HL-60/S4 treated with retinoic acid at 250 ng/mL for 4 days and 3 days (cell line): Measurements from ENCODE around the gene UBIAD1.

Source experiments
- in situ Hi-C: fragments of 300-500 bp; cut with MboI; formaldehyde crosslinking; loops from 2 replicates; pipeline ENCODE4 v1.7.0; 2022; ENCODE audit warnings: low sequenced_read_pairs

The UBIAD1 gene

GRCh38 chr1:11308699-11309224, 35.8 kb downstream of the UBIAD1 start:
- in situ Hi-C loops: no loop called here

DNA sequence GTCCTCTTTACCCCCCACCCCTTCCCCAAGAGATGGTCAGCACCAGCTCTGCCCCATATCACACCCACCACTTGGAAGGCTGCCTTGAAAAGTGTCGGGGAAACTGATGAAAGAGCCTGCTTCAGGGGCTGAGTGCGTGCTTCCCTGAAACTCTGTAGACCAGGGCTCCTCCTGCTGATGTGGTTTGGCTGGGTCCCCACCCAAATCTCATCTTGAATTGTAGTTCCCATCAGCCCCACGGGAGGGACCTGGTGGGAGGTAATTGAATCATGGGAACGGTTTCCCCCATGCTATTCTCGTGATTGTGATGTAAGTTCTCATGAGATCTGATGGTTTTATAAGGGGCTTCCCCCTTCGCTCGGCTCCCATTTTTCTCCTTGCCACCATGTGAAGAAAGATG, 36.4 kb downstream of the UBIAD1 start:
- in situ Hi-C loops: no loop called here

DNA sequence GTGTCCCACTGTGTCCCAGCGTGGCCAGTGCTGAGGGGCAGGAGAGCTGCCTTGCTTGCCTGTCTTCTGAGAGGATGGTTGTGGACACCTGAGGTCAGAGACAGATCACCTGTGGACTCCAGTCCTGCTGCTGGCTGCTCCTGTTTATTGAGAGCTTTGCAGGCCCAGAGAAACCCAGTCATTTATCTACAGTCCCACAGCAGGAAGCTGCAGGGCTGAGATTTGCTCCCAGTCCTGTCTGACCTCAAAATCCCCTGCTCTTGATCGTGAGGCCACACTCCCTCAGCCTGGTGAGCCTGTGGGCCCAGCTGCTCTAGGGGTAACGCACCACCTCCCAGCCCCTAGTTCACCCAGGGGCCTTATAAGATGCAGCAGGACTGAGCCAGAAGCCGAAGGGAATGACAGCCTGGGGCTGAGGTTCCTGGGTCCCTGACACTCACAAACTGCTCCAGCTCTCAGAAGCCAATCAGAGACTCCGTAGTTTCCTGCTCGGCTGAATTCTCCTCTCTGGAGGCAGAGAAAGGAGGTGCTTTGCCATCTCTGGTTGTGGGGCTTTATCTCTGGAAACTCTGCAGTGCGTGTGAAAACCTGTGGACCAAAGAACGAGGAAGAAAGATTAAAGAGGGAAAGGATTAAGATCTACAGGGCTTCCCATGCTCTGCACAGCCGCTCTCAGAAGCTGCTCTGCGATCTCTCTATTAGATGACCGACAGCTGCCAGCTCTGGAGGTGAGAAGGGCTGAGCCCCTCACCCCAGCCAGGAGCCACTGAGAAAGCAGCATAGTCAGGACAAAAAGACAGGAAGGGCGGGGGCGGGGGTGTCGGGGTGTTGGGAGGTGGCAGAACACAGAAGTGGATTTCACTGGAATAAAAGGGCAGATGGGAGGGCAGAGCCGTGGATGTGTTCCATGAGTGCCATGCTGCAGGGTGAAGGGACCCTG, 39.1 kb downstream of the UBIAD1 start:
- in situ Hi-C loops: no loop called here

DNA sequence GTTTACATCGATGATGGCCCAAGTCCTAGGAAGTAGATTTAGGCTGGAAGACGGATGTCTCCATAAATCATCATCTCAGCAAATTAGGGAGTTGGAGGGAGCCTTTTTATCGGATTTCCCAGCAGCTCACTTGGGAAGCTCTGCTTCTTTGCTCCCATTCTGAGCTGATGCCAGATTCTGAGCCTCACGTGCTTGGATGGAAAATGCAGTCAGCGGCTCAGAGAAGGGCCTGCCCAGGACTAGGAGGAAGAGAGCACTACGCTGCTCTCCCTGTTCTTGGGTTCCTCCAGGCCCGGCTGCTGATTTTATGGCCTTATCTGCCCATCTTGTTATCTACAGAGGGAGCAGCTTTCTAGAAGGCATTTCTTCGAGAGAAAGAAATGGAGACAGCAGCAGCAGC, 42.0 kb downstream of the UBIAD1 start:
- in situ Hi-C loops: no loop called here

DNA sequence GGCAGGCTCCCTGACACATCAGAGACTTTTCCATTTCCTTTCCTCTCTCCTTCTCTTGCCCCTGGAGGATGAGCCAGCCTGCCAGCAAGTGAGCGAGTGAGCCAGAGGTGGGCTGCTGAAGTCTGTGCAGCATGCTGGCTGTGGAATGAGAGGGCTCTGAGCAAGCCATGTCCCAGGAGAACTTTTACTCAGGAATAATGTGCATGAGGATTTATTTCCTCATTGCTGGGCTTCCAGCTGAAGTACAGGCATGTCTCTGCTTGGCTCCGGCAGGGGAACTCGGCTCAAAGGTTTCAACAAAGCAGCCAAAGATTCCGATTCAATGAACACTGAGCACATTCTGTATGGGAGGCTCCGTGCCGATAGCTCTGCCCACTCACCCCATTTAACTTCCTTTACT, 43.7 kb downstream of the UBIAD1 start:
- in situ Hi-C loops: no loop called here

- in situ Hi-C loops: no loop called here
These were observed 46.0 kb downstream of the UBIAD1 start for GRCh38 chr1:11318982-11319381.

DNA sequence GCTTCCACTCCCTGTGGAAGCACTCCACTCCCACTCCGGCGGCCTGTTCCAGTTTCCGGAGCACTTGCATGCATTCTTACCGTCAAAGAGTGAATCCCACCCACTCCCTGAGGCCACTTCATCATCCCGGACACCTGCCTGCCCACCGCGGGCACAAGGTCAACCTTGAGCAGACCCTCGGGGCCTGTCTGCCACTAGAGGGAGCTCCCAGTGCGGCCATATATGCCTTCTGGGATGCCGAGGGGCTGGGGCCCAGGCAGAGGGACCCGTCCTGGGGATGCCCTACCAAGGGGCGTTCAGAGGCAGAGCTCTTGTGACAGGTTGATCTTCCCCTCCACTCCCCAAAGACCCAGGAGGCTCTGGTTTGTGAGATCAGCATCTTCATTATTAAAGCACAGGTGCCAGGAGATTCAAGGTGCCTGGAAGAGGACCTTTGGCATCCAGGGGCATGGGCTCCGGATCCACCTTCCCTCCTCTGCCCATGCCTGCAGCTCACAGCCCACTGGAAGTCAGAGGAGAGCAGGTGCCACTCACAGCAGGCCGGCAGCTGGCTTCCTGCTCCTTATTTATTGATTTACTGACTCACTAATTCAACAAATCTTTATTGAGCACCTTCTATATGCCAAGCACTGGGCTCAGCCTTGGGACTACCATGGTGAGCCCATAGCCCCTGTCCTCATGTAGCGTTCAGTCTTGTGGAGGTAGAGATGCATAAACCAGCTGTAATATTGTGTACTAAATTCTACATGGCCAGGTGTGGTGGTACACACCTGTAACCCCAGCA, 47.3 kb downstream of the UBIAD1 start:
- in situ Hi-C loops: no loop called here

DNA sequence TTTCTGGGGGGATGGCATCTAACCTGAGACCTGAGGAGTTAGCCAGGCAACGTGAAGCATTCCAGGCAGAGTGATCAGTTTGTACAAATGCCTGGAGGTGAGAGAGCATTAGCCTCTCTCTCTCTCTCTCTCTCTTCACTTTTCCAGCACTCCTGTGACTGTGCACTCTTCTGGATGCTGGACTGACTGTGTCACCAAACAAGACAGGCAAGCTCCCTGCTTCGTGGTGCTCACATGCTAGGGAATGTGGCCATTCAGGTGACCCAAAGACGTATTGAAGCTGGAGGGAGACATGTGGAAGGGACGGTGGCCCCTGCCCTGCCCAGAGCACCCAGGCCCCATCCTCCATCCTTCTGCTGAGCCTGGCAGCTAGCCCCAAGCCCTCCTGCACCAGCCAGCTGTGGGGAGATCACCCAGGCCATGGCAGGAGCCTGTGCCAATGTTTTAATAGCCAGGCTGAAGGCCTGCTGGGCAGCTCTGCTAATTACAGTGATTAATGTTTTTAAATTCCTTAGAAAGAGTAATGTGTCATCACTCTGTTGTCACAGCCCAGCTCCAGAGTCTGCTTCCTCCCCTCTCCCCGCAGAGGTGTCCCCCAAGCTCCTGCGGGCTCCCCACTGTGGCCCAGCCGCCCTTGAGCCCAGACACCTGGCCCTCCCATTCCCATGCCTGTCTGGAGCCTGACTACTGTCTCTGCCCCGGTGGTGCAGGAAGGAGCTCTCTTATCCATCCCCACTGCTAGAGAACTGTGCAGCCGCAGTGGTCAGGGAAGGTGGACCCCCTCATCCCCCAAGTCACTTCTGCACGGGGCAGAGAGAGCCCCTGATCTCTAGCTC, 48.9 kb downstream of the UBIAD1 start:
- in situ Hi-C loops: no loop called here

DNA sequence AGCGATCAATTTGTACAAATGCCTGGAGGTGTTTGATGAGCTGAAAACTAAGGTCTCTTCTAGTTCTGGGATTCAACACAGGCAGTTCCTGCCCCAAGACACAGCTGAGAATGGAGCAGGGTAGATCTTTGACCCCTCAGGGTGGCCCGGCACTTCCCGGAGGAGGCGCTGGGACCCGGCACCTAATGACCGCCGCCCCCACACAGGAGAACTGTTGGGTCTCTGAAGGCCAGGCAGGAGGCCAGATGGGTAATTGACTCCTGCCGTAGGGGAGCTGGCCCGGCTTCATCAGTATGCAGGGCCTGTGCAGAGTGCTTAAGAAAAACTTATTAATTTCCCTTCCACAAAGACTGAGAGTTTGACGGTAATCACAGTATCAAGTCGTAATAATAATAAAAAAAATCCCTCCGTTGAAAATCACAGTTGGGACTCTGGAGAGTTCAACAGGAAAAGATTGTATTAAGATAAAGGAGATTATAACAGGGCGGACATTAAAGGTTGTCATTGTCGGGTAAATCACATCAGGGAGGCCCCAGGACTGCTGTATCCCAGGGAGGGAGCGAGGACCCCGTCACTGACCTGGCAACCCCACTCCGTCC, 51.7 kb downstream of the UBIAD1 start:
- in situ Hi-C loops: no loop called here

DNA sequence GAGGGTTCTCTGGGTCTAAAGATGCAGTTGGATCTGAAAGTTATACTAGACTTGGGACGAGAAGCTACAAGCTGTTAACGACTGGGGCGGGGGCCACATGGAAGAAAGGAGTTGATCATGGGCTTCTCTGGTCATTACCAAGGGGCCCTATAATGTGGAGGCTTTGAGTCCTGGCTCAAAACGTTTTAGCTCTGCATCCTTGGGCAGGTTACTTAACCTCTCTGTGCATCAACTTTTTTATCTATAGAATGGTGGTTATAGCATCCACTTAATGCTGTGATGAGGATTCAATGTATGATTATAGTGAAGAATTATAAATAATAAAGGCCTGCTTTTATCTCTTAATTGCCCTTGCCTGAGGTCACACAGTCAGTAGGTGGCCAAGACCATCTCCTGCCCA, 53.1 kb downstream of the UBIAD1 start:
- in situ Hi-C loops: no loop called here

GRCh38 chr1:11328444-11328843, 55.4 kb downstream of the UBIAD1 start:
- in situ Hi-C loops: no loop called here

- in situ Hi-C loops: no loop called here
These were observed 57.4 kb downstream of the UBIAD1 start for GRCh38 chr1:11330411-11330810.

GRCh38 chr1:11331036-11331944, 58.3 kb downstream of the UBIAD1 start:
- in situ Hi-C loops: no loop called here

DNA sequence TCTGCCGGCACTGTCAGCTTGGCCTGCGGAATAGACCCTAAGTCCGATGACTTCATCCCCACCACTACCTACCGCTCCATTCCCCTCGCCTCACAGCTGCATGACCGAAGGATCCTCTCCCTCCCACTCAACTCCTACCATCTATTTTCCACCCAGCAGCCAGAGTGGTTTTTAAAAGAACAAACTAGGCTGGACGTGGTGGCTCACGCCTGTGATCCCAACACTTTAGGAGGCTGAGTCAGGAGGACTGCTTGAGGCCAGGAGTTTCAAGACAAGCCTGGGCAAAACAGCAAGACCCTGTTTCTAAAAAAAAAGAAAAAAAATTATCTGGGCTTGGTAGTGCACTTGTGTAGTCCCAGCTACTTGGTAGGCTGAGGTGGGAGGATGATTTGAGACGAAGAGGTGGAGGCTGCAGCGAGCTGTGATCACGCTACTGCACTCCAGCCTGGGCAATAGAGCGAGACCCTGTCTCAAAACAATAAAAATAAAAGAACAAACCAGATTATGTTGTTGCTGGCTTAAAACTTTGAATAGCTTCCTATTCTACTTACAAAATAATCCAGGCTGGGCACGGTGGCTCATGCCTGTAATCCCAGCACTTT, 59.0 kb downstream of the UBIAD1 start:
- in situ Hi-C loops: no loop called here

DNA sequence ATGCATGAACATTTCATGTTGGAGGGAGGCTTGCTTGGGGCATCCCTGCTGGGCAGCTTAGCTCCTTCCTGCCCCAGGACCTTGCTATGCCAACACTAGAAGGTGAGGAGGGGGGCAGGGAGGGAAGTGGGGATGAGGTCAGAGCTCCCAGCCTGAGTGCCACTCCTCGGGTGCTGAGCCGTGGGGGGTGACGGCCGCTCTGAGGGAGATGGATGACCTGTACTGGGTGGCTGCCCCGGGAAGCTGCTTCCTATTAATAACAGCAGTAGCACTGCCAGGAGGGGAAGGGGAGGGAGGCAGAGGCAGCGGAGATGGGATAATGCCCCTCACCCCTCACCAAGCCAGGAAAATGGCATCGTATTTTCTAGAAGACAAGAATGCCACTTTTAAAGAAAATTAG, 60.6 kb downstream of the UBIAD1 start:
- in situ Hi-C loops: no loop called here

- in situ Hi-C loops: no loop called here
These were observed 61.3 kb downstream of the UBIAD1 start for GRCh38 chr1:11334261-11334804.

DNA sequence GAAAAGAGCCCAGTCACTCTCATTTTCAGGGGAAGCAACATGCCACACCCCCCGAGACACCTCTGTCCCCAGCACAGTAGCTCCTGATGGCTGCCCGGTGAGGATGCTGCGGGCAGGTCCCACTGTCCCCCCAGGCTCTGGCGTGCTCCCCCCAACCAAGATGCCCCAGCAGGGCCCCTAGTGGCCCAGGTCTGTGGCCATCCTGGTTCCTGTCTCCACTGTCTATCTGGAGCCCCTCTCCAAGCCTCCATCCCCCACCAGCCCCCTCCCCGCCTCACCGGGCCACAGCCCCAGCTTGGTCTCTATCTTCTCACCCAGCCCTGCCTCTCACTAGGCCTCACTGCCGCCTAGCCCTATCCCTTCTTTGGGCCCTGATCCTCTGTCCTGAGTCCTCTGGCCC, 61.8 kb downstream of the UBIAD1 start:
- in situ Hi-C loops: no loop called here

GRCh38 chr1:11335417-11336056, 62.5 kb downstream of the UBIAD1 start:
- in situ Hi-C loops: no loop called here
